ENCODE measurements around the gene CEL. TPM values are rescaled to one million over a fixed set of nuclear protein-coding genes. Genes with fewer than 3 reads are reported as not detected.

Gene CEL
- total and polyA plus RNA-seq, 2 experiments from 2014 or later, result 0.27 to 2.3 TPM

GRCh38 chr9:133046900-133047295, 14.9 kb upstream of the CEL start:
- DNase-seq (ENCODE audit: low spot score) (no peak), ATAC-seq (no peak)
- no peak overlapping the region for H3K4me3 Mint-ChIP-seq
- no peaks in the 10 kb centered on the region; the same call in 2 of the 3 replicates for H3K4me1 Mint-ChIP-seq
- H3K79me2 ChIP-seq (replicated peaks; ENCODE audit: insufficient read depth), result peaks cover 4% of the 10 kb centered on the region; the same call in 1 of the 2 replicates
- H3K27me3 ChIP-seq (ENCODE audit: insufficient read depth), result no peaks in the 10 kb centered on the region
- H3K4me2 ChIP-seq, result no peak overlapping the region
- no peak overlapping the region for H3K27ac Mint-ChIP-seq
- H3K27me3 Mint-ChIP-seq (ENCODE audit: insufficient read depth, low read depth, poor library complexity), result peaks cover 7% of the 10 kb centered on the region
- H3F3A ChIP-seq (replicated peaks; ENCODE audit: low read depth), result no peaks in the 10 kb centered on the region
- no peak overlapping the region for H2AFZ ChIP-seq
- no peaks in the 10 kb centered on the region for H3K4me1 ChIP-seq (ENCODE audit: insufficient read depth)
- peaks cover 11% of the 10 kb centered on the region; the same call in 1 of the 2 replicates for H4K20me1 ChIP-seq (replicated peaks; ENCODE audit: insufficient read depth)
- H3K9me3 Mint-ChIP-seq, result no peaks in the 10 kb centered on the region
- no peaks in the 10 kb centered on the region for H3K9me2 ChIP-seq (ENCODE audit: insufficient read depth)
- peaks cover 4% of the 10 kb centered on the region for H3K36me3 ChIP-seq (ENCODE audit: insufficient read depth)
- H3K4me3 ChIP-seq, result no peak overlapping the region
- H3K27ac ChIP-seq (ENCODE audit: low read depth), result no peak overlapping the region
- H3K36me3 Mint-ChIP-seq (ENCODE audit: low read depth), result peaks cover 75% of the 10 kb centered on the region
- no peak for TF ChIP-seq ZNF114 (CRISPR knock-in tag; IDR thresholded peaks at IDR 0.05)
- no peak for TF ChIP-seq CREB1 (CRISPR knock-in tag; IDR thresholded peaks at IDR 0.05; ENCODE audit: low read depth)
- TF ChIP-seq, protein P1, sequence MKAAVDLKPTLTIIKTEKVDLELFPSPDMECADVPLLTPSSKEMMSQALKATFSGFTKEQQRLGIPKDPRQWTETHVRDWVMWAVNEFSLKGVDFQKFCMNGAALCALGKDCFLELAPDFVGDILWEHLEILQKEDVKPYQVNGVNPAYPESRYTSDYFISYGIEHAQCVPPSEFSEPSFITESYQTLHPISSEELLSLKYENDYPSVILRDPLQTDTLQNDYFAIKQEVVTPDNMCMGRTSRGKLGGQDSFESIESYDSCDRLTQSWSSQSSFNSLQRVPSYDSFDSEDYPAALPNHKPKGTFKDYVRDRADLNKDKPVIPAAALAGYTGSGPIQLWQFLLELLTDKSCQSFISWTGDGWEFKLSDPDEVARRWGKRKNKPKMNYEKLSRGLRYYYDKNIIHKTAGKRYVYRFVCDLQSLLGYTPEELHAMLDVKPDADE (IDR thresholded peaks at IDR 0.05), result no peak
- TF ChIP-seq POLR2AphosphoS5 (IDR thresholded peaks at IDR 0.05; ENCODE audit: low read depth), result no peak
- TF ChIP-seq ZNF462 (CRISPR knock-in tag; IDR thresholded peaks at IDR 0.05), result no peak
- TF ChIP-seq JUNB (IDR thresholded peaks at IDR 0.05; ENCODE audit: unreplicated experiment), result no peak
- TF ChIP-seq CTCF (conservative IDR thresholded peaks at IDR 0.05; ENCODE audit: low read depth in 2 of 2), result no peak
- no peak for TF ChIP-seq STAT1 (IDR thresholded peaks at IDR 0.05; ENCODE audit: unreplicated experiment)
- TF ChIP-seq, protein P2, sequence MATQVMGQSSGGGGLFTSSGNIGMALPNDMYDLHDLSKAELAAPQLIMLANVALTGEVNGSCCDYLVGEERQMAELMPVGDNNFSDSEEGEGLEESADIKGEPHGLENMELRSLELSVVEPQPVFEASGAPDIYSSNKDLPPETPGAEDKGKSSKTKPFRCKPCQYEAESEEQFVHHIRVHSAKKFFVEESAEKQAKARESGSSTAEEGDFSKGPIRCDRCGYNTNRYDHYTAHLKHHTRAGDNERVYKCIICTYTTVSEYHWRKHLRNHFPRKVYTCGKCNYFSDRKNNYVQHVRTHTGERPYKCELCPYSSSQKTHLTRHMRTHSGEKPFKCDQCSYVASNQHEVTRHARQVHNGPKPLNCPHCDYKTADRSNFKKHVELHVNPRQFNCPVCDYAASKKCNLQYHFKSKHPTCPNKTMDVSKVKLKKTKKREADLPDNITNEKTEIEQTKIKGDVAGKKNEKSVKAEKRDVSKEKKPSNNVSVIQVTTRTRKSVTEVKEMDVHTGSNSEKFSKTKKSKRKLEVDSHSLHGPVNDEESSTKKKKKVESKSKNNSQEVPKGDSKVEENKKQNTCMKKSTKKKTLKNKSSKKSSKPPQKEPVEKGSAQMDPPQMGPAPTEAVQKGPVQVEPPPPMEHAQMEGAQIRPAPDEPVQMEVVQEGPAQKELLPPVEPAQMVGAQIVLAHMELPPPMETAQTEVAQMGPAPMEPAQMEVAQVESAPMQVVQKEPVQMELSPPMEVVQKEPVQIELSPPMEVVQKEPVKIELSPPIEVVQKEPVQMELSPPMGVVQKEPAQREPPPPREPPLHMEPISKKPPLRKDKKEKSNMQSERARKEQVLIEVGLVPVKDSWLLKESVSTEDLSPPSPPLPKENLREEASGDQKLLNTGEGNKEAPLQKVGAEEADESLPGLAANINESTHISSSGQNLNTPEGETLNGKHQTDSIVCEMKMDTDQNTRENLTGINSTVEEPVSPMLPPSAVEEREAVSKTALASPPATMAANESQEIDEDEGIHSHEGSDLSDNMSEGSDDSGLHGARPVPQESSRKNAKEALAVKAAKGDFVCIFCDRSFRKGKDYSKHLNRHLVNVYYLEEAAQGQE (IDR thresholded peaks at IDR 0.05; ENCODE audit: unreplicated experiment), result no peak
- TF ChIP-seq ZNF331 (CRISPR knock-in tag; IDR thresholded peaks at IDR 0.05; ENCODE audit: low read depth), result no peak
- TF ChIP-seq EZH2phosphoT487 (IDR thresholded peaks at IDR 0.05; ENCODE audit: unreplicated experiment), result no peak
- no peak for TF ChIP-seq NANOG (IDR thresholded peaks at IDR 0.05; ENCODE audit: borderline replicate concordance)
- TF ChIP-seq EZH2 (IDR thresholded peaks at IDR 0.05; ENCODE audit: low read depth, unreplicated experiment), result no peak
